Type B pancreatic cell (in vitro differentiated cells): Measurements from ENCODE around the gene PYY. TPM values are rescaled to one million over a fixed set of nuclear protein-coding genes. Genes with fewer than 3 reads are reported as not detected.

ENCODE experiments used
- DNase-seq: peaks from one replicate; pipeline ENCODE4 v3.0.0; 2021; ENCODE audit warnings: mixed read lengths; ENCODE audit not compliant: unreplicated experiment; ENCODE audit errors: extremely low spot score
- H3K27ac Mint-ChIP-seq: 2 replicates; pipeline ENCODE4 v1.8.0; 2021; ENCODE audit warnings: mild to moderate bottlenecking, mixed read lengths
- H3K27me3 Mint-ChIP-seq: 2 replicates; pipeline ENCODE4 v1.8.0; 2021; ENCODE audit warnings: mixed read lengths
- H3K36me3 Mint-ChIP-seq: 2 replicates; pipeline ENCODE4 v1.8.0; 2021; ENCODE audit warnings: mixed read lengths
- H3K4me1 Mint-ChIP-seq: one replicate; pipeline ENCODE4 v1.8.0; 2021; ENCODE audit warnings: mixed read lengths; ENCODE audit not compliant: unreplicated experiment
- H3K4me3 Mint-ChIP-seq: 2 replicates; pipeline ENCODE4 v1.8.0; 2021; ENCODE audit warnings: mild to moderate bottlenecking, mixed read lengths
- H3K9me3 Mint-ChIP-seq: 2 replicates; pipeline ENCODE4 v1.8.0; 2021; ENCODE audit warnings: mixed read lengths
- CTCF ChIP-seq: fragments of 200-600 bp; sonication (generic); conservative IDR thresholded peaks from 2 replicates; pipeline ENCODE4 v1.5.0; 2021; ENCODE audit warnings: antibody characterized with exemption, mild to moderate bottlenecking
- total RNA-seq: library from RNA; stranded (reverse); gene quantifications from 2 replicates; pipeline ENCODE4 v1.2.1, GENCODE V29; 2021; ENCODE audit warnings: low replicate concordance

Gene PYY
- total RNA-seq, 1 donor from 2014 or later, result 2.3 TPM

GRCh38 chr17:43956222-43956621, 2.5 kb upstream of the PYY start:
- Mint-ChIP-seq H3K4me1 (peaks cover 6% of the 10 kb centered on the region), H3K36me3 (no peaks in the 10 kb centered on the region), H3K4me3 (no peak overlapping the region), H3K9me3 (no peaks in the 10 kb centered on the region), H3K27ac (no peak overlapping the region), H3K27me3 (peaks cover 52% of the 10 kb centered on the region)
- DNase-seq, result no peak
- no peak for TF ChIP-seq CTCF

DNA sequence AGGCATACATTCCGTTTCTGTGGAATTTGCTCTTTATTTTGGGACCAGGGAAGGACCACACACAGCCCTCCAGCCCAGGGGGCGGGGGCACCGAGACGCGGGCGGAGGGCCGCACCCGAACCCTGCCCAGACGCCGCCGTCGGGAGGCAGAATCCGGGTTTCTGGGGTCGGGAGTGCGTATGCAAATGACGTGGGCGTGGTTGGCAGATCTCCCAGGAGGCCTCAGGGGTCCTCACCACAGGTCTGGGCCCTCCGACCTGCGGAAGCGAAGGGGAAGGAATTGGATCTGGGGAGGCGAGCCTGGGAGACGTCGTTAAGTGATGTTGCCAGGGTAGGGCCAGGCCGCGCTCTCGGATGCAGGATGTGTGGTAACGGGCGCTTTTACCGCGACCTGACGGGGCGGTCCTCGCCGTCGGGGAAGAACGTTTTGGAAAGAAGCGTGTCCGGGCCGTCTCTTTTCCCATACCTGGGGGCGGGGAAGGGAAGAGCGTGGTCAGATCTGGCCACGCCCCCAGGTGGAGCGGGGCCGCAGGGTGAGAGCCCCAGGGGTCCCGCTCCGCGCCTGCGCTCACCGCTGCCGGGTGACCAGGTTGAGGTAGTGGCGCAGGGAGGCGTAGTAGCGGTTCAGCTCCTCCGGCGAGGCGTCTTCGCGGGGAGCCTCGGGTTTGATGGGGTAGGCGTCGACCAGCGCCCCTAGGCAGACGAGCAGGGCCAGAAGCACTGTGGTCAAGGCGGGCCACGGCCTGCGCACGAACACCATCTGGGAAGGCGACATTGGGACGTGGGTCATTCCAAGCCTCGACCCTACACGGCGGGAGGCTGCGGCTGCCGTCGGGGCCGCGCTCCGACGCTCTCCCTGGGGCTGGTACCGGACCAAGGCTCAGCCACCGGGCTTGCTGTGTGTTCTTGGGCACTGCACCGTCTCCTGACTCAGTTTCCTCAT, 745 bp downstream of the PYY start:
- peak overlapping the region; percentile 69 for H3K4me3 Mint-ChIP-seq
- TF ChIP-seq CTCF, result no peak

DNA sequence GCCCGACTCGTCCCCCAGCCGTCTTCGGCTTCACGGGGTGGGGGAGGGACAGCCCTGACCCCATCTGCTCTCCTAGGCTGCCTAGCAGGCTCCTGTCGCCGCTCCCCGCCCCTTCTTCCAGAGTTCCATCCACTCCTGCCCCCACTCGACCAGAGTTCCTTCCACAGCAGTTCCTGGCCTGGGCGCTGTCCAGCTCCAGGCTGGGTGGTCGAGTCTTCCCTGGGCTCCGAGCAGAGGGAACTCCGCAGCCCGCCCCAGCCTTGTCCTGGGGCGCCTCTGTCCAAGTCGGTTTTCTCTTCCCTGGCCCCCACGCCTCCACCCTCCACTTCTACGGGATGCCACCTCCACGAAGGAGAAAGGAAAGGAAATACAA, 1.4 kb downstream of the PYY start:
- Mint-ChIP-seq H3K4me1 (peaks cover 6% of the 10 kb centered on the region), H3K36me3 (no peaks in the 10 kb centered on the region), H3K9me3 (no peaks in the 10 kb centered on the region), H3K4me3 (peak overlapping the region; percentile 68), H3K27me3 (peaks cover 82% of the 10 kb centered on the region), H3K27ac (no peak overlapping the region)
- DNase-seq, result no peak
- TF ChIP-seq CTCF, result no peak

More for the DNA sequence above, 745 bp downstream of the PYY start:
- H3K27ac Mint-ChIP-seq, result no peak overlapping the region
- no peak for DNase-seq
- H3K9me3 Mint-ChIP-seq, result no peaks in the 10 kb centered on the region
- peaks cover 78% of the 10 kb centered on the region for H3K27me3 Mint-ChIP-seq
- no peaks in the 10 kb centered on the region for H3K36me3 Mint-ChIP-seq
- peaks cover 6% of the 10 kb centered on the region for H3K4me1 Mint-ChIP-seq

GRCh38 chr17:43951750-43952149, 2.0 kb downstream of the PYY start:
- Mint-ChIP-seq H3K4me1 (peaks cover 6% of the 10 kb centered on the region), H3K36me3 (no peaks in the 10 kb centered on the region), H3K9me3 (no peaks in the 10 kb centered on the region), H3K27me3 (peaks cover 81% of the 10 kb centered on the region), H3K4me3 (peak overlapping the region; percentile 75), H3K27ac (no peak overlapping the region)
- no peak for TF ChIP-seq CTCF
- no peak for DNase-seq

DNA sequence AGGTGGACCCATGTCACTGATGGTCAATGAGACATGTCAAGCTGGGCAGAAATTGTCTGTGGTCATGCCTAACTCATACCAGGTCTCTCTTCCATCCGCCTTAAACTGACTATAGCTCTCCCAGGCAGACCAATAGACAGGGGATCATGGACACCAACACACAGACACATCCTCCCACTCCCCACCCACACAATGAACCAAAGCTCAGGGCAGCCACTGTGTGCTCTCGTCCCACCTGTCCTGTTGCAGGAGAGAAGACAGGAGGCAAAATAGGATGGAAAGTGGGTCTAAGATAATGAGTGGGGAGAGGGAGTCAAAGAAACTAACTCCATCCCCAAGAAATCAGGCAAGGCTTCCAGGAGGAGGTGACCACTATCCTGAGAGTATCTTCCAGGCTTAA, 3.2 kb downstream of the PYY start:
- no peaks in the 10 kb centered on the region for H3K9me3 Mint-ChIP-seq
- TF ChIP-seq CTCF, result no peak
- H3K36me3 Mint-ChIP-seq, result no peaks in the 10 kb centered on the region
- no peak overlapping the region for H3K27ac Mint-ChIP-seq
- H3K27me3 Mint-ChIP-seq, result peaks cover 69% of the 10 kb centered on the region
- DNase-seq, result no peak
- H3K4me1 Mint-ChIP-seq, result peaks cover 14% of the 10 kb centered on the region
- no peak overlapping the region for H3K4me3 Mint-ChIP-seq
